Spleen (tissue), 7 donors: Measurements from ENCODE around the gene LPO.

Experiments used
- POLR2A ChIP-seq, 3 donors: fragments of 450-650 bp; IDR thresholded peaks; one replicate each; pipeline ENCODE4 v1.5.1; 2017; ENCODE audit warnings: antibody characterized with exemption in 3 of 3, mild to moderate bottlenecking in 1 of 3
- POLR2AphosphoS5 ChIP-seq, 3 donors: sonication (generic); formaldehyde crosslinking; IDR thresholded peaks; one replicate each; pipeline ENCODE4 v1.5.1; 2017; ENCODE audit warnings: antibody characterized with exemption in 3 of 3
- TF ChIP-seq, protein P1 (sequence below), 11 experiments: fragments of 200-600 bp in 7 of 11; fragments of 450-650 bp in 4 of 11; sonication (generic) in 4 of 11; IDR thresholded peaks in 8 of 11; conservative IDR thresholded peaks in 3 of 11; 1 replicate in 7 of 11; 2 replicates in 4 of 11; pipeline versions ENCODE4 v1.4.0 to v1.8.0; 2016 to 2021; ENCODE audit warnings: antibody characterized with exemption in 11 of 11, inconsistent platforms in 4 of 11, mild to moderate bottlenecking in 1 of 11
- donor health status: DM: no; HTN: no; CAD: no; lungs with moderate emphysema.
- donor health status: DM: no; HTN: no; CAD: no.
- donor health status: DM: no; HTN: no; CAD: no.

DNA sequence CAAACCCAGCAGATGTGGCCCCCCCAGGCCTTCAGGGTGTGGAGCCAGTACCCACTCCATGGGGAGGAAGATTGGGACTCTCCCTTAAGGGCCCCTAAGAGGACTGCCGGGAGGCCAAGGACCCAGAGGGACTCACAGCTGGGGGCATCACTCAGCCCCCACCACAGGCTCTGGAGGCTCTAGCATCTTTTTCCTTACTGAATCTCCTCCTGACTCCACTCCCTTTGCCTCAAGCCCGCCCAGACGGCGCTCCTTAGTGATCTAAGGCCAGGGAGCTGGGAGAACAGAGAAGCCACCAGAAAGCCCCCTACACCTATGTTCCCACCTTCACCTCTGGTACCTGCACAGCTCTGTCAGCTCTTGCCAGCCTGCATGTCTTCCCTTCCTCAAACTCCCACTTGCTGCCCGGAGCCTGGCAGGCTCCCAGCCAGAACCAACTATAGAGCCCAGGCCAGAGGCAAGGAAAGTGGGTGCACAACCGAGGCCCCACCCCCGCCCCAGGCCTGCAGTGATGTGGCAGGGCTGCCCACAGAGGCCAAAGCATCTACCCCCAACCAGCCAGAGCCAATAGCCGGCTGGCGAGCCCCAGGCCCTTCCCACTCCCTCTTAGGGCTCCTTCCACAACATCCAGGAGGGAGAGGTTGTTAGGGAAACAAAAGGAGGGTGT is 64.7 kb downstream of the LPO start:
- TF ChIP-seq, protein P1, sequence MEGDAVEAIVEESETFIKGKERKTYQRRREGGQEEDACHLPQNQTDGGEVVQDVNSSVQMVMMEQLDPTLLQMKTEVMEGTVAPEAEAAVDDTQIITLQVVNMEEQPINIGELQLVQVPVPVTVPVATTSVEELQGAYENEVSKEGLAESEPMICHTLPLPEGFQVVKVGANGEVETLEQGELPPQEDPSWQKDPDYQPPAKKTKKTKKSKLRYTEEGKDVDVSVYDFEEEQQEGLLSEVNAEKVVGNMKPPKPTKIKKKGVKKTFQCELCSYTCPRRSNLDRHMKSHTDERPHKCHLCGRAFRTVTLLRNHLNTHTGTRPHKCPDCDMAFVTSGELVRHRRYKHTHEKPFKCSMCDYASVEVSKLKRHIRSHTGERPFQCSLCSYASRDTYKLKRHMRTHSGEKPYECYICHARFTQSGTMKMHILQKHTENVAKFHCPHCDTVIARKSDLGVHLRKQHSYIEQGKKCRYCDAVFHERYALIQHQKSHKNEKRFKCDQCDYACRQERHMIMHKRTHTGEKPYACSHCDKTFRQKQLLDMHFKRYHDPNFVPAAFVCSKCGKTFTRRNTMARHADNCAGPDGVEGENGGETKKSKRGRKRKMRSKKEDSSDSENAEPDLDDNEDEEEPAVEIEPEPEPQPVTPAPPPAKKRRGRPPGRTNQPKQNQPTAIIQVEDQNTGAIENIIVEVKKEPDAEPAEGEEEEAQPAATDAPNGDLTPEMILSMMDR (IDR thresholded peaks at IDR 0.05 in 8 of 11, conservative IDR thresholded peaks at IDR 0.05 in 3 of 11), result no peak
- TF ChIP-seq POLR2AphosphoS5 (IDR thresholded peaks at IDR 0.05) (no peak), POLR2A (IDR thresholded peaks at IDR 0.05) (no peak)
